ENCODE results near the gene HNRNPH1.
A peak's percentile ranks its signal among the peaks of the same experiment; 100 is the strongest.

Gene HNRNPH1

DNA sequence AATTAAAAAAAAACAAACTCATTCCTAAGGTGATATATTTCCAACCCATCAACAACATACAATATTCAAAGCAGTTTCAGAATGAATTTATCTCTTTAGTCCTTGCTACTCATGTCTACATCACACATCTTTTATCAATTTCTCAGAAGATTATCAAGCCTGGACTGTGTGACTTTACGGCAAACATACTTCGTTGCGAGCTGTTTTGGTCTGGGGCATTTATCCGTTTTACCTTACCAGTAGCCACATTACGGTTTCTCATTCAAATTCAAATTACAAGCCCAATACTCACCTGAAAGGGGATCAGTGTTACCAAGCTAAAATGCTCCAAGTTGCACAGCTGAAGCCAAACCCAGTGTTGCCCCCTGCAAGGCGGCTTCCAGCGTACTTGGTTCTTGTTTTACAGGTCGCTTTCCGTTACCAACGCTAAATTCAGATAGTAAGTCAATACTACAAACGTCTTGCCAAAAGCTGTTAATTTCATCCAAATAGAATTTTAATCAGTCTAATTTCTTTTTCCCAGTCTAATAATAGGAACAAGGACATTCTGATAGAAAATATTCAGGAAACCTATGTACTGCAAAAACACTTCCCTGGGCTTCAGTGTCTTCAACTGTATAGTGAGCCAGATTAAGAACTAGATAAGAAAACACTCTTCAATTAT lies 1.8 kb downstream of the HNRNPH1 start:
- peak; percentile 34 for DNase-seq

DNA sequence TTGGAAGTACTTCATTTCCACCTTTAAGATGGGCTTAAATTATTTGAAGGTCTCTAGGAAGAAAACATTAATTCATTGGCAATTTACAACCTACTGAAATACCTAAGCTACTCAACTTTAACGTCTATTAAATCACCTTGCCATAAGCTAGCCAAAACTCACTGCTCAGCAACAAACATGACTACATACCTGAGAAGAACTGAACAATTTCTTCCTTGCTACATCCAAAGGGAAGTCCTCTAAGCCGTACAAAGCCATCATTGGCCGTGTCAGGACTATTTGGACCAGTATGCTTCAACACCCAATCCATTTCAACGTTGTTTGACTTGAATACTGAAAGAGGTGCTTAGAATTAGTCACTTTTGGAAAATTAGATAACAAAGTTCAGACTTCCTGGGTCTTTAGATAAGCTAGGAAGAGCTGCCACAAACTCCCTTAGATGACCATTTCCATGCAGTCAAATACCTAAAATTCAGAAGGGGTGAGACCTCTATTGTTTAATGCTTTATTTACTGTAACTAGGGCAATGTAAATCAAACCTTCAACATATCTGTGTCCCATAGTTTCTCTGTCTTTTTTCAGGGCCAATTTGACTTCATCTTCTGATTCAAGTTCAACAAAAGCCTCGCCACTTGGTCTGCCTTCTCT lies 2.6 kb downstream of the HNRNPH1 start:
- DNase-seq, result peak; percentile 54

- peak; percentile 28 for DNase-seq
Observed at GRCh38 chr5:179620293-179620692, 3.2 kb downstream of the HNRNPH1 start.

GRCh38 chr5:179619776-179620175 lies 3.7 kb downstream of the HNRNPH1 start:
- DNase-seq, result no peak

- DNase-seq, result no peak
Observed at GRCh38 chr5:179618923-179619554, 4.4 kb downstream of the HNRNPH1 start.

- DNase-seq, result no peak
Observed at GRCh38 chr5:179617930-179618329, 5.5 kb downstream of the HNRNPH1 start.

GRCh38 chr5:179616002-179616594 lies 7.4 kb downstream of the HNRNPH1 start:
- no peak for DNase-seq

DNA sequence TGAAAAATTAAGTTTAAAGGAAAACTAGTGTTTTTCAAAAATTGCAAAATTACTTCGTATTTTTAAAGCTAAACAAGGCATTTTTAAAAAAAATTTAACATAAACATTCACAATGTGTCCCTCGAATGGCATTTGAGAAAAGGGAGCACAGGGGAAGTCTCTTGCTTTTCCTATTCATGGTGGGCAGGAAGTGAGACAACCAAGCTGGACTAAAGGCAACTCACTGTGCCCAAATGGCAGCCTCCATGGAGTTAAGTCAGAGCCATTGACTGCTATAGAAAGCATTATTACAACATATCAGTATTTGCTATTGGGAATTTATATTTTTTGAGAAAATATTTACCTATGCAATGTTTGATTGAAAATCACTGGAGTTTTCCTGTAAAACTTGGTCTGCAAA lies 8.3 kb downstream of the HNRNPH1 start:
- no peak for DNase-seq

DNA sequence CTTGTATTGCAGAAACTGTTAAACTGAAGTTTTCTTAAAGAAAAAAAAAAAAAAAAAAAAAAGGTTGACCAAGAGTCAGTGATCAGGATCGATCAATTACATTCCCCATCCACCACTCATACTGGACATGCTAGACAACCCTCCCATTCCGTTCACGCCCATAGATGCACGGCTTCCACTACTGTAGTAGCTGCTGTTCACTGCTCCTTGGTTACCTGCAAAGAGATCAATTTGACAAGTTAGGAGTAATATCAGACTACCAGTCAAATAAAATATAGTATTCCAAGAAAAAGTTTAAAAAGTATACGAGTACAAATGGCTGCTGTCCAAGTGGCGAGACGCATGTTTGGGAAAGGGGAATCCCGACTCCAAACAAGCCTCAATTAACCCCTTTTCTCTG lies 8.7 kb downstream of the HNRNPH1 start:
- no peak for DNase-seq

- no peak for DNase-seq
Observed at GRCh38 chr5:179613460-179614071, 9.9 kb downstream of the HNRNPH1 start.

DNA sequence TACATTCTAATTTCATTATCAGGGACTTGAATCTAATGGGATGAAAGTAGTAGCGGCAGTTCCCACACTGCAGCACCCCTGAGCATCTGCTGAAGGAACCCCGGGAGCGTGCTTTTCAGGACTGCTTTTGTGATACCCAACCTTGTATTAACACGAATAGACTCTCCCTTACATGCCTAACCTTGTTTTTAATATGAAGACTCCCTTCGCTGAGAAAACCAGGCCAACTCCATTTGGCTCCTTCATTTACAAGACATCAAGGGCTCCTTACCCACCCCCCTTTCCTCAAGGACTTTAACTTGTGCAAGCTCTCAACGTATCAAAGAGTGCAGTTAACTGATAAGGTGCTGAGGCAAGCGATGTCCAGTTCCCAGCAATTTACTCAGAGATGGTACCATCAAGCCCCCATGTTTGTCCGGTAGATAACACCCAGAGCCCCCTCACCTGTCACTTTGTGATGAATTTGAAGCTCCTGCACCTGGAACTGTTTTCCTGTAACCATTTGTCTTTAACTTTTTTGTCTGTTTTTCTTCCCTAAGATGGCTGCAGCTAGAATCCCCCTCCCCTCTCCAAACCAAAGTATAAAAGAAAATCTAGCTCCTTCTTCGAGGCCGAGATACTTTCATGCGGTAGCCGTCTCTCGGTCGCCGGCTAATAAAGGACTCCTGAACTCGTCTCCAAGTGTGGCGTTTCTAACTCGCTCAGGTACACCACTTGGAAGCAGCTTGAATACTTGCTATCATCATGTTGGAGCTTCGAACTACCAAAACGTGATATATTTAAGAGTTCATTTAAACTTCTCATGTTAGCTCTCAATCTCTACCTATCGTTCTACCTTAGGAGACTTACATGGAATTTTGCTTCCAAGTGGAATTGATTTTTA lies 10.7 kb downstream of the HNRNPH1 start:
- peak; percentile 55 for DNase-seq

- peak; percentile 29 for DNase-seq
Observed at GRCh38 chr5:179610903-179611265, 12.6 kb downstream of the HNRNPH1 start.

GRCh38 chr5:179610109-179610902 lies 13.2 kb downstream of the HNRNPH1 start:
- no peak for DNase-seq

- peak; percentile 27 for DNase-seq
Observed at GRCh38 chr5:179609834-179610108, 13.7 kb downstream of the HNRNPH1 start.

DNA sequence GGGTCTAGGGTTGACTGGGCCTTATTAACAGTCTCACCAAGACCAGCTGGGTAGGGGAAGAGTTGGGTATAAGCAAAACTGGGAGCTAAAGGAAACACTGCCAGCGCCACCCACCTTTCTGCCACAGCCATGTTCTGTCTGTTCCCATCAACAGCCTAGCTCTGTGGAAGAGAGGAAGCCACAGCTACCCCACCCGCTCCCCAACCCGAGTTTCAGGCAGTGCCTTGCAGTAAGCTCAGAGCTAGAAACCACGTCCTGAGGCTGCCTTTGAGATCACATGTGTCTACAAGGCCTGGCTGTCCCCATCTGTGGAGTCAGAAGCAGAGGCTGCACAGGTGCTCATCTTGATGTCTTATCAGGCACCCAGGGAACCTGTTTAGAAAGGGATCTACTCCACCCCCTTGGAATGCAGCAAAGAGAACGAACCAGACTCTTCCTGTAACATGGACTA lies 15.3 kb downstream of the HNRNPH1 start:
- DNase-seq, result peak; percentile 65

GRCh38 chr5:179607160-179607931 lies 16.1 kb downstream of the HNRNPH1 start:
- peak; percentile 27 for DNase-seq

GRCh38 chr5:179606910-179607159 lies 16.6 kb downstream of the HNRNPH1 start:
- DNase-seq, result no peak

DNA sequence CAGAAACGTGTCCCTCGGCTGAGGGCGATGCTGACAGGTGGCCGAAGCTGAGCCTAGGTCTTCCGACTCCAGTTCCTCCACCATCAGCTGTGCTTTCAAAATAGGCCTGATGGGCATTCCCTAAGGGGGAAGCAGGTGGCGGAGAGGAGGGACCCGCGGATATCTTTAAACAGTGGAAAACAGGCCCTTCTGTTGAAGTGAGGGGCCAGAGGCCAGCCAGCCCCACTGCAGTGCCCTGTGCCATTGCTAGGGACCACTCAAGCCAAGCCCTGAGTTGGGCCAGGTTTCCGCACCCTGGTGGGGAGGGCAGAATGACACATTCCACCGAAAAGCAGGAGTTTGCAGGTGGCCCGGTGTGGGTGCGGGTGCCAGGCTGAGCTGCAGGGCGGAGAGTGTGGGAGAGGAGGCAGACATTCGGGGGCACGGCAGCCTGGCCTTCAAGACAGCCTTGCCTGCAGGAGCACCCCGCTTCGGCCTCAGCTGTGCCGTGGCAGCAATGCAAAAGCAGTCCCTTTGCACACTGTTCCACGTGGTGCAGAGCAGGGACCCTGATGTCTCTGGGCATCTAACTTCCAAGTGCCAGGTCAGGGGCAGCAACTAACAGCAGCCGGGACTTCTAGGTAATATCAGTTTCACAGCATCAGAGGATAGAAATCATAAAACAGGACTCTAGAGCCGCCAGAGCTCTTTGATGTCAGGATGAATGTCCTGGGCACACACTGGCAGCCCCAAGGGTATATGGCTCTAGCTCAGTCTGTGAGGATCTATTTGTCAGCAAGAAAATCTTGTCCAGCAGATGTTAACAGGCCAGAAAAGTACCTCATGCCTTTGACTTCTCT lies 17.2 kb downstream of the HNRNPH1 start:
- no peak for DNase-seq

DNA sequence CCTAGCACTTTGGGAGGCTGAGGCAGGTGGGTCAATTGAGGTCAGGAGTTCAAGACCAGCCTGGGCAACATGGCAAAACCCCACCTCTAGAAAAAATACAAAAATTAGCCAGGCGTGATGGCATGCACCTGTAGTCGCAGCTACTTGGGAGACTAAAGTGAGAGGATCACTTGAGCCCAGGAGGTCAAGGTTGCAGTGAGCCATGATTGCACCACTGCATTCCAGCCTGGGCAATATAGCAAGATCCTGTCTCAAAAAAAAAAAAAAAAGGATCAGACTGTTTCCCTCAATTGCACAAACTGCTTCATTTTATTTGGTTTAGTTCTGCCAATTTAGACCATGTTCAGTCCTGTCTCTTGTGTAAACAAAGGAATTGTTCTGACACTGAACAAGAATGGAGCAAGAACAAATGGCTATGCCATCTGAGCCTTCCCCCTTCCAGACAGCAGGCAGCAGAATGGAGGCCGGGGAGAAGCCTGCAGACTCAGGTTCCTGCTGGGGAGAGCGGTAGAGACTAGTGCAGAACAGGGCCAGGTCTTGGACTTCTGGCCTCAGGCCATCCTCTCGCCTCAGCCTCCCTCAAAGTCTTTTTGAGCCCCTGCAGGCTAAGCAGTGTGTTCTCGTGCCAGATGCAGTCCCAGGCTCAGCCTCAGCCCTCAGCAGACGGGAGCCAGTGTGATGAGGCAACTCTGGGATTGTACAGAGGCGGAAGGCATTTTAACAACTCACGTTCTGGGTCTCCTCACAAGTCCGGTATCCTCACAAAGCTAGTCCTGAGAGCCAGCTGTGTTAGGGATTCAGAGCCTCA lies 18.2 kb downstream of the HNRNPH1 start:
- no peak for DNase-seq

All from hematopoietic multipotent progenitor cell treated with erythropoietin and hydrocortisone succinate and interleukin-3 and kit ligand, for 6 days (in vitro differentiated cells).